ENCODE data around the gene TECTB. TPM values are rescaled to one million over a fixed set of nuclear protein-coding genes. Genes with fewer than 3 reads are reported as not detected.

The TECTB gene
- total RNA-seq, 4 donors from 2014 or later, result not detected

DNA sequence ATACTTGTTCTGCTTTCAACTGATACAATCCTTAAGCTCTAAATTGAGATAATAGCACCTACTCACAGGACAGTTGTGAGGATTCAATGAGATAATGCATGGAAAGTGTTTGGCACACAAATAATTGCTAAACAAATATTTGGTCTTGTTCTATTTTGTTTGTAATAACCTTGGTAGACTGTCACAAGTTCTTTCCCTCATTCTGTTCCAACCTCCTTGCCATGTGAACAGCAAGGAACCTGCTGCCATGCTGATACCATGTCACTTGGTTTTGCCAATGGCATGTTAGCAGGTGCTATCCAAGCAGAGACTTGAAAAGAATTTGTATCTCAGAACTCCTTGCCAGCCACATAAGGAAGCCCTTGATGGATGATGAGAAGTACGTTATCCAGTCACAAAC lies 24.8 kb upstream of the TECTB start:
- Histone ChIP-seq H3K9me3 (no peaks in the 10 kb centered on the region), H3K4me1 (peaks cover 0 to 5% (median 0%) of the 10 kb centered on the region in 4 donors), H3K36me3 (no peaks in the 10 kb centered on the region), H3K27ac (no peak overlapping the region), H3K27me3 (no peaks in the 10 kb centered on the region), H3K4me3 (no peak overlapping the region)
- no peak for TF ChIP-seq POLR2A (IDR thresholded peaks at IDR 0.05)
- no peak for TF ChIP-seq EP300 (IDR thresholded peaks at IDR 0.05)
- TF ChIP-seq, protein P1, sequence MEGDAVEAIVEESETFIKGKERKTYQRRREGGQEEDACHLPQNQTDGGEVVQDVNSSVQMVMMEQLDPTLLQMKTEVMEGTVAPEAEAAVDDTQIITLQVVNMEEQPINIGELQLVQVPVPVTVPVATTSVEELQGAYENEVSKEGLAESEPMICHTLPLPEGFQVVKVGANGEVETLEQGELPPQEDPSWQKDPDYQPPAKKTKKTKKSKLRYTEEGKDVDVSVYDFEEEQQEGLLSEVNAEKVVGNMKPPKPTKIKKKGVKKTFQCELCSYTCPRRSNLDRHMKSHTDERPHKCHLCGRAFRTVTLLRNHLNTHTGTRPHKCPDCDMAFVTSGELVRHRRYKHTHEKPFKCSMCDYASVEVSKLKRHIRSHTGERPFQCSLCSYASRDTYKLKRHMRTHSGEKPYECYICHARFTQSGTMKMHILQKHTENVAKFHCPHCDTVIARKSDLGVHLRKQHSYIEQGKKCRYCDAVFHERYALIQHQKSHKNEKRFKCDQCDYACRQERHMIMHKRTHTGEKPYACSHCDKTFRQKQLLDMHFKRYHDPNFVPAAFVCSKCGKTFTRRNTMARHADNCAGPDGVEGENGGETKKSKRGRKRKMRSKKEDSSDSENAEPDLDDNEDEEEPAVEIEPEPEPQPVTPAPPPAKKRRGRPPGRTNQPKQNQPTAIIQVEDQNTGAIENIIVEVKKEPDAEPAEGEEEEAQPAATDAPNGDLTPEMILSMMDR (IDR thresholded peaks at IDR 0.05), result no peak
- DNase-seq (ENCODE audit: low spot score in 2 of 2), result no peak
- 73 to 90% methylated on average over 1 of the region's 1 CpG for WGBS, 2 donors

DNA sequence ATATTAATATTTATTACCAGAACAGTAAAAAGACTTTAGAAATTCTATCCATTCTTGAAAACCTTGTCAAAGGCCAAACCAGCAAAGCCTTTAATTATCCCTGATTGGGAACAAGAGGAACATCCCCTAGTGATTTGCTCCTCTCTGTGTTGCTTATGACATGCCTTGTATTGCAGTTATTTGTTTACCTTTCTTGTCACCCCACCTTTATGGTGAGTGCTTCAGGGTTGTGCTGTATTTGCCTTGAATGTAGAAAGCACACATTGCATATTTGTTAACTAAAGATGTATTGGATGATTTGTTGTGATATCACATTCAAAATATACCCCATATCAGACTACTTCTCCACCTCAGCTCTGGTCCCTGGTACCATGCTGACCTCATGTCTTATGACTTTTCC lies 23.5 kb upstream of the TECTB start:
- peaks cover 0 to 5% (median 0%) of the 10 kb centered on the region in 4 donors for H3K4me1 ChIP-seq
- TF ChIP-seq POLR2A (IDR thresholded peaks at IDR 0.05), result no peak
- no peak for TF ChIP-seq EP300 (IDR thresholded peaks at IDR 0.05)
- TF ChIP-seq, protein P1 (IDR thresholded peaks at IDR 0.05), result no peak
- H3K27me3 ChIP-seq, result no peaks in the 10 kb centered on the region
- no peaks in the 10 kb centered on the region for H3K9me3 ChIP-seq
- no peak overlapping the region for H3K4me3 ChIP-seq
- no peak overlapping the region for H3K27ac ChIP-seq
- H3K36me3 ChIP-seq, result no peaks in the 10 kb centered on the region
- no peak for DNase-seq (ENCODE audit: low spot score in 2 of 2)

DNA sequence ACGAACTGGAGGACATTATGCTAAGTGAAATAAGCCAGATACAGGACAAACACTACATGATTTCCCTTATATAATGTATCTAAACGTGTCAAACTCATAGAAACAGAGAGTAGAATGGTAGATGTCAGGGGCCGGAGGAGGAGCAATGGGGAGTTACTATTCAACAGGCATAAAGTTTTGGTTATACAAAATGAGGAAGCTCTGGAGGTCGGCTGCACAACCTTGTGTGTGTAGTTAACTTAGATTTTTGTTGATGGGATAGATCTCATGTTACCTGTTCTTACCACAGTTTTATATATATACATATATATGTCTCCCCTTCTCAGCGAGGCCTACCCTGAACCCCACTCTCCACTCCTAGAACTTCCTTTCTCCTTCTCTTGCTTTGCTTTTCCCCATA lies 22.4 kb upstream of the TECTB start:
- H3K36me3 ChIP-seq, result no peaks in the 10 kb centered on the region
- no peaks in the 10 kb centered on the region for H3K9me3 ChIP-seq
- TF ChIP-seq EP300 (IDR thresholded peaks at IDR 0.05) (no peak), POLR2A (IDR thresholded peaks at IDR 0.05) (no peak)
- TF ChIP-seq, protein P1 (IDR thresholded peaks at IDR 0.05), result no peak
- WGBS, 2 donors, result 79 to 85% methylated on average over 5 of the region's 5 CpGs
- no peaks in the 10 kb centered on the region for H3K27me3 ChIP-seq
- no peak for DNase-seq (ENCODE audit: low spot score in 2 of 2)
- H3K4me1 ChIP-seq, result peaks cover 0 to 5% (median 0%) of the 10 kb centered on the region in 4 donors
- H3K4me3 ChIP-seq, result no peak overlapping the region
- no peak overlapping the region for H3K27ac ChIP-seq

DNA sequence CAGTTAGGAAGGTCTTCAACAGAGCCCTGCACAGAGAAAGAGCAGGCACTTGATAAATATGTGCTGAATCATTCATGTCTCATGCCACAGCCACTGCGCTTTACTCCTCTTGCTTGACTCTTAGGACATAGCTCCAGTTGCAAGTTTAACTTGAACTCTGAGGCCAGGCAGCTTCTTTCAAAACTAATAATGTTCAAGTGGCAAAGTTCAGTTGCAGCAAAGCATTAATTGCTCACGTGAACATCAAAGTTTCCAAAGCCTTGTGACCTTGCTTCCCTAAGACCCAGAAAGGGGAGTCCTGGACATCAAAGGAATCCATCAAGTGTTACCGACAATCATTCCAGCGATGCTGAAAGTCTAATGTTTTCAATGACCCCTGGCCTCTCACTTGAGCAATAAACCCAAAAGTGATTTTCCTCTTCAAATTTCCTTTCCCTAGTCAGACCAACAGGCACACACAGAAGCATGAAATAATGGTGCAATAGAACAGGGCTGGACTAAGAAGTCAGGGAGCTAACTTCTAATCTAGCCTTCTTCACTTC lies 21.8 kb upstream of the TECTB start:
- Histone ChIP-seq H3K27ac (no peak overlapping the region), H3K4me3 (no peak overlapping the region), H3K9me3 (no peaks in the 10 kb centered on the region), H3K36me3 (no peaks in the 10 kb centered on the region), H3K4me1 (peaks cover 0 to 5% (median 0%) of the 10 kb centered on the region in 4 donors), H3K27me3 (no peaks in the 10 kb centered on the region)
- peak in 1 of 2 donors; percentile 82 for TF ChIP-seq EP300 (IDR thresholded peaks at IDR 0.05)
- TF ChIP-seq, protein P1 (IDR thresholded peaks at IDR 0.05), result no peak
- peak in 1 of 2 donors; percentile 11 for DNase-seq (ENCODE audit: low spot score in 2 of 2)
- WGBS, 2 donors, result 36 to 54% methylated on average over 4 of the region's 4 CpGs

DNA sequence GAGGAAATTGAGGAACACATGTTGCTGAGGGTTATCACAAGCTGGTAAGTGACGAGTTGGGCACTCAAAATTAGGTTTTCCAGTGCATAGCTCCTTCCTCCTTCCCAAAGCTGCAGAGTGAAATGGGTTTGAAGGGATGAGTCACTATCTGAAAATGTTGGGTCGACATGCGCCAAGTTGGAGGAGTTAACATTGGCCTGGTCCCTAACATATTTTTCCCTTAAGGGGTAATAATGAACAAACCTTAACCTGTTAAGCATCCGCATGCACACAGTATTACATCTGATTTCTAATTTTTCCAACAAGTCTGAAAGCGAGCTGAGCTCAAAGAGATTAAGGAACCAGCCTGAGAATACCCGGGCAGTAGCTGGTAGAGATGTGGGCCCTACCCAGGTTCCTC lies 20.7 kb upstream of the TECTB start:
- H3K27me3 ChIP-seq, result no peaks in the 10 kb centered on the region
- H3K36me3 ChIP-seq, result no peaks in the 10 kb centered on the region
- DNase-seq (ENCODE audit: low spot score in 2 of 2), result no peak
- H3K4me1 ChIP-seq, result peaks cover 0 to 5% (median 0%) of the 10 kb centered on the region in 4 donors
- 80 to 85% methylated on average over 6 of the region's 6 CpGs for WGBS, 2 donors
- no peak overlapping the region for H3K27ac ChIP-seq
- TF ChIP-seq POLR2A (IDR thresholded peaks at IDR 0.05) (no peak), EP300 (IDR thresholded peaks at IDR 0.05) (no peak)
- H3K4me3 ChIP-seq, result no peak overlapping the region
- no peaks in the 10 kb centered on the region for H3K9me3 ChIP-seq

DNA sequence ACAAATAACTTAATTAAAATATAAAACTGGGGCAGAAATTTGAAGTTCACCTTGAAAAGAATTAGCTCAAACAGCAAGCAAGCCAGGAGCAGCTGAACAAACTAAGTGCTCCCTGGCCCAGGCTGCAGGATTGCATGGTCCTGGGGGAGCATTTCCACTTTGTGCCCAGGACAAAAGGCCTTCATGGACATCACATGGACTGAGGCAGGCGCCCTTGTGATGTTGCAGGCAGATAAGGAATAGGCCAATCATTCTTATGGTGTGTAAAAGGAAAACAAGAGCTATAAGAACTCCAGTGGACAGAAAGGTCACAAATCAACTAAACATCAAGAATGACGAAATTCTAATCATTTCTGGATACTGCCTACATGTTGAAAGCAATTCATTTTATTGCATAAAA lies 17.5 kb upstream of the TECTB start:
- Histone ChIP-seq H3K27ac (no peak overlapping the region), H3K27me3 (no peaks in the 10 kb centered on the region), H3K9me3 (no peaks in the 10 kb centered on the region), H3K4me1 (peaks cover 0 to 5% (median 0%) of the 10 kb centered on the region in 4 donors), H3K36me3 (no peaks in the 10 kb centered on the region), H3K4me3 (no peak overlapping the region)
- TF ChIP-seq EP300 (IDR thresholded peaks at IDR 0.05) (peak in 1 of 2 donors; percentile 20), POLR2A (IDR thresholded peaks at IDR 0.05) (no peak)
- peak; percentile 26 to 34 for DNase-seq (ENCODE audit: low spot score in 2 of 2)
- 43 to 48% methylated on average over 2 of the region's 2 CpGs for WGBS, 2 donors
